ENCODE data around the gene ZNF667.

Gene ZNF667

GRCh38 chr19:56476651-56477428 lies at the start of gene ZNF667:
TSS of gene ZNF667 (minus strand) at chr19:56477345. CDS start at chr19:56462370, 14,975 bp downstream.
- DNase-seq = peak; percentile 55

- no peak for DNase-seq
These were observed 48.2 kb upstream of the ZNF667 start for GRCh38 chr19:56525214-56525860.

GRCh38 chr19:56508290-56508778 lies 31.2 kb upstream of the ZNF667 start:
- no peak for DNase-seq

GRCh38 chr19:56507446-56508289 lies 30.5 kb upstream of the ZNF667 start, which contains the start of gene ZNF471:
TSS of gene ZNF471 (plus strand) at chr19:56507855. CDS start at chr19:56511572, 3,717 bp downstream.
- peak; percentile 85 for DNase-seq

- DNase-seq = no peak
These were observed 27.4 kb upstream of the ZNF667 start for GRCh38 chr19:56504581-56504980.

- no peak for DNase-seq
These were observed 14.3 kb upstream of the ZNF667 start for GRCh38 chr19:56491399-56491798.

- DNase-seq = peak; percentile 83
These were observed 539 bp upstream of the ZNF667 start for GRCh38 chr19:56477429-56478338.

- no peak for DNase-seq
These were observed 1.1 kb downstream of the ZNF667 start for GRCh38 chr19:56476093-56476492.

GRCh38 chr19:56474308-56474707 lies 2.8 kb downstream of the ZNF667 start:
- no peak for DNase-seq

- DNase-seq = no peak
These were observed 35.8 kb downstream of the ZNF667 start for GRCh38 chr19:56441206-56441792.

- DNase-seq = no peak
These were observed 53.2 kb downstream of the ZNF667 start for GRCh38 chr19:56423985-56424353.

GRCh38 chr19:56423276-56423984 lies 53.7 kb downstream of the ZNF667 start:
- no peak for DNase-seq

GRCh38 chr19:56405062-56405461 lies 72.1 kb downstream of the ZNF667 start:
- no peak for DNase-seq

GRCh38 chr19:56404705-56405056 lies 72.5 kb downstream of the ZNF667 start:
- no peak for DNase-seq

- peak; percentile 95 for DNase-seq
These were observed 73.1 kb downstream of the ZNF667 start, which contains the start of gene ZNF583 for GRCh38 chr19:56403764-56404704. TSS of gene ZNF583 (plus strand) at chr19:56404332. CDS start at chr19:56407115, 2,783 bp downstream.

GRCh38 chr19:56403261-56403660 lies 73.9 kb downstream of the ZNF667 start:
- DNase-seq = no peak

GRCh38 chr19:56400485-56400884 lies 76.7 kb downstream of the ZNF667 start:
- DNase-seq = no peak

- no peak for DNase-seq
These were observed 78.3 kb downstream of the ZNF667 start for GRCh38 chr19:56398809-56399208.

GRCh38 chr19:56393119-56394012 lies 83.8 kb downstream of the ZNF667 start, which contains the start of gene ZNF582:
TSS of gene ZNF582 (minus strand) at chr19:56393534. CDS start at chr19:56391752, 1,782 bp downstream.
- peak; percentile 89 for DNase-seq

Measured in activated CD8-positive, alpha-beta memory T cell treated with anti-CD3 and anti-CD28 coated beads, Interleukin-2, amount 50 U/mL, for 48 hours (primary cell).